Colonic mucosa (tissue), 4 donors: Measurements from ENCODE around the gene GATAD2B. TPM values are rescaled to one million over a fixed set of nuclear protein-coding genes. Genes with fewer than 3 reads are reported as not detected.

Experiments
- DNase-seq: peaks from one replicate; pipeline ENCODE4 v3.0.0-alpha.2; 2020
- H3K27ac ChIP-seq: fragments of 200-600 bp; one replicate; pipeline ENCODE4 v1.8.0; 2021
- H3K27me3 ChIP-seq: fragments of 200-600 bp; one replicate; pipeline ENCODE4 v1.8.0; 2021
- H3K36me3 ChIP-seq: fragments of 200-600 bp; one replicate; pipeline ENCODE4 v1.8.0; 2021
- H3K4me1 ChIP-seq: fragments of 200-600 bp; one replicate; pipeline ENCODE4 v1.8.0; 2021; ENCODE audit warnings: mild to moderate bottlenecking
- H3K4me3 ChIP-seq: fragments of 200-600 bp; one replicate; pipeline ENCODE4 v1.8.0; 2021
- H3K9ac ChIP-seq, 2 donors: one replicate each; pipeline ENCODE4 v1.7.0; 2013; ENCODE audit warnings: control low read depth in 2 of 2, low read depth in 2 of 2, low read length in 2 of 2
- H3K9me3 ChIP-seq: fragments of 200-600 bp; one replicate; pipeline ENCODE4 v1.8.0; 2021
- intact Hi-C: fragments of 100-400 bp; cut with DNase I; formaldehyde crosslinking; loops from one replicate; pipeline ENCODE4 v1.14.1; 2022
- total RNA-seq, 2 donors: library from RNA; stranded (reverse); fragmentation: NEBNext Ultra II Directional in 1 of 2; extraction: Animal tissue kit (Norgen Biotek cat#: 25700) in 1 of 2; gene quantifications; one replicate each; pipeline ENCODE4 v1.2.1, GENCODE V29; 2021
- TF ChIP-seq, protein P1 (sequence below): fragments of 200-600 bp; IDR thresholded peaks from one replicate; pipeline ENCODE4 v1.8.0; 2022; ENCODE audit warnings: antibody characterized with exemption, mild to moderate bottlenecking
- donor health status: healthy.
- donor health status: DM: no; HTN: no; CAD: no.
- donor health status: DM: no; HTN: no; CAD: no.

GATAD2B gene
- total RNA-seq, 2 donors from 2014 or later, result 32.5 to 36.5 TPM

DNA sequence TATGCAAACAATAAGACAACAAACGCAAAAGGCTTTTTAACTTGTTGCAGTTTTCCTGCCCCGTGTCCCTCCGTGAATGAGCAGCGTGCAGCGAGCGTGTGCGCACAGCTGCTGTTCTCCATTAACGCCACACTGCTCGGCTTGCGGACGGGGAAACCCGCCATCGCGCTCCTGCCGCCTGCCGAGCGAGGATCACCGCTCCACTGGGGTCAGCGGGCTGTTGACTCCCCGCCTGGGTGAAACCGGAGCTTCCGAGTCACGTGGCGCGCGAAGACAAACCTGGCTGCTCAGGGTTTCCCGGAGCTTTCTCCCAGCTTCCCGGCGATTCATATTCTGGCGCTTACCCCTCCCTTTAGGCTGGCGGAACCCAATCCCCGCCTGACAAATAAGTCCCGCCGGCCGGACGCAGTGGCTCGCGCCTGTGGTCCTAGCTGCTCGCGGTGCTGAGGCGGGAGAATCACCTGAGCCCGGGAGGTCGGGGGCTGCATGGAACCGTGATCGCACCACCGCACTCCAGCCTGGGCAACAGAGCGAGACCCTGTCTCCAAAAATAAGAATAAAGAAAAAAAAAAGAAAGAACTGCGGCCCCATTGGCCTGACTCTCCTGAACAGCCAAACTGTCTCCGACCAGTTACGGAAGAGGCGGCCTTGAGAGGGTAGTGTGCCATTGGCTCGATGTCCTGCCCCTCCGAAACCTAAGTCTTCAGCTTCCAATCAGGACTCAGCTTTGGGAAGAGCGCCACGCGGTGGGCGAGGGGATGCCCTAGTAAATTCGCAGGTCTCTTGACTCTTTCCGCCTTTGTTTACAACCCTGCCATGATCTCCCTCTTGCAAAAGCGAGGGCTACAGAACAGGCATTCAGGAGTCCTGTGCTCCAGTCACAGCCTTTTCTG is 44.6 kb upstream of the GATAD2B start, which contains the start of gene CREB3L4:
CREB3L4 (plus strand) TSS at position 796 of the 893 bp plus-strand sequence. CDS start 624 bp downstream, outside the sequence.
- Histone ChIP-seq H3K9ac (peak within 1 kb of the TSS; percentile 73 to 85), H3K27me3 (no peaks in the 10 kb centered on the region), H3K4me1 (peaks cover 10% of the 10 kb centered on the region), H3K36me3 (no peaks in the 10 kb centered on the region), H3K9me3 (no peaks in the 10 kb centered on the region), H3K4me3 (peak within 1 kb of the TSS; percentile 50), H3K27ac (peak within 1 kb of the TSS; percentile 98)
- DNase-seq, result peak; percentile 96
- intact Hi-C loops, result no loop called here
- TF ChIP-seq, protein P1, sequence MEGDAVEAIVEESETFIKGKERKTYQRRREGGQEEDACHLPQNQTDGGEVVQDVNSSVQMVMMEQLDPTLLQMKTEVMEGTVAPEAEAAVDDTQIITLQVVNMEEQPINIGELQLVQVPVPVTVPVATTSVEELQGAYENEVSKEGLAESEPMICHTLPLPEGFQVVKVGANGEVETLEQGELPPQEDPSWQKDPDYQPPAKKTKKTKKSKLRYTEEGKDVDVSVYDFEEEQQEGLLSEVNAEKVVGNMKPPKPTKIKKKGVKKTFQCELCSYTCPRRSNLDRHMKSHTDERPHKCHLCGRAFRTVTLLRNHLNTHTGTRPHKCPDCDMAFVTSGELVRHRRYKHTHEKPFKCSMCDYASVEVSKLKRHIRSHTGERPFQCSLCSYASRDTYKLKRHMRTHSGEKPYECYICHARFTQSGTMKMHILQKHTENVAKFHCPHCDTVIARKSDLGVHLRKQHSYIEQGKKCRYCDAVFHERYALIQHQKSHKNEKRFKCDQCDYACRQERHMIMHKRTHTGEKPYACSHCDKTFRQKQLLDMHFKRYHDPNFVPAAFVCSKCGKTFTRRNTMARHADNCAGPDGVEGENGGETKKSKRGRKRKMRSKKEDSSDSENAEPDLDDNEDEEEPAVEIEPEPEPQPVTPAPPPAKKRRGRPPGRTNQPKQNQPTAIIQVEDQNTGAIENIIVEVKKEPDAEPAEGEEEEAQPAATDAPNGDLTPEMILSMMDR, result no peak

DNA sequence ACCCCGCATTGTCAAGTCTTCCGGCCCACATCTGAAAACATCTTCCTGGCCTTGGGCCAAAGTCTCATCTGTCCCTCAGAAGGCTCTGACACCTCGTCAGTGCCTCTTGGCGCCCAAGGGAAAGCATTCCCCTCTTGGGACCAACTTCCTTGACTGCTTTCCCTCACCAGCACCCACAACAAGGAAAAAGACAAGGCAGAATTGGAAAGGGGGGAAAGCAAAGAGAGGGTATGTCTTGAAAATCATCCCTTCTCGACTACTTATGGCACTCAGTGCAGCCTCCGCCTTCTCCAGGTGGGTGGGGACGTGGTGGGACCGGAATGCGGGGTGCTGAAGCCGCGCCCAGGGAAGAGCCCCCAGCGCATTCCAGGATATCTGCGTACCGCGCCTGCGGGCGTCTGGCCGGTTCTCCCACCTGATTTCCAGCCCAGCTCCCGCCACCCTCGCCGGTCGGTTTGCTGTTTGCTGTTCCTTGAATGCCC is 41.1 kb upstream of the GATAD2B start:
- peaks cover 11% of the 10 kb centered on the region for H3K36me3 ChIP-seq
- H3K27me3 ChIP-seq, result no peaks in the 10 kb centered on the region
- intact Hi-C loops, result no loop called here
- DNase-seq, result peak; percentile 70
- peak overlapping the region; percentile 96 for H3K27ac ChIP-seq
- H3K4me3 ChIP-seq, result peak overlapping the region; percentile 63
- TF ChIP-seq, protein P1, result no peak
- H3K4me1 ChIP-seq, result peaks cover 22% of the 10 kb centered on the region
- H3K9ac ChIP-seq, result peak overlapping the region; percentile 60 to 99
- no peaks in the 10 kb centered on the region for H3K9me3 ChIP-seq

DNA sequence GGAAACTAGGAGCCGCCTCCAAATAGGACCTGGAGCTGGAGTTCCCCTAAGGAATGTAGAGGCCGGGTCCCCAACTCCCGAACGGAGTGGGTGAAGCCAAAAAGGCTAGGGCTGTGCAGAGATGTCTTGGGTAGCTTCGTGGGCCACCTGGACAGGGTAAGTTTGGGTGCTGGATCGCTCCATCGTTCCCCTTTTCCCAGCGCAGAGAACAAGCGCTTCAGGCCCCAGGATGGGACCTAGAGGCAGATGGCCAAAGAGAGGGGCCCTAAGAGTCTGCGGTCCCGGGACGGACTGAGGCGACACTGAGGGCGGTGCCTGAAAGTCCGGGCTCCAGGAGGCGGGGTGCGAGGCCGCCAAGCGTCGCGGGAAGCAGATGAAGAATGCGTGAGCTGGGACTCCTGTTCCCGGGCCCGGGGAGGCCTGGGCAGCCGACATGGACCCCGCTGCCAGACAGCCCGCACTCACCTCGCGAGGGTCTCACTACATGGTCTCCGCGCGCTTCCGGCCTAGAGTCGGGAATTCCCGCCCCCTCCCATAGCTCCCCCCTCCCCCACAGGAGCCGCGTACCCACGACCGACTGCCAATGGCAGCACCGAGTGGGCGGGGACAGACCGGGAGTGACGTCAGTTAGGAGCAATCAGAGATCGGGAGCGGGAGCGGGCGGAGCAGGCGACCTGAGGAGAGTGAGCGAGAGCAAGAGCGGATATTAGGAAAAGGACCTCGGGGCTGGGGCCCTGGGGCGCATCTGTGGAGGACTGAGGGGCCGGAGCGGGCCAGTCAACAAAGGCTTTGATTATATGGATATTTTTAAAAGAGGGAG is 40.5 kb upstream of the GATAD2B start, which contains the start of gene SLC39A1:
SLC39A1 (minus strand) TSS at position 508 of the 820 bp plus-strand sequence. CDS start 822 bp downstream, outside the sequence.
- no peaks in the 10 kb centered on the region for H3K9me3 ChIP-seq
- peak within 1 kb of the TSS; percentile 92 to 99 for H3K9ac ChIP-seq
- peak; percentile 100 for DNase-seq
- peaks cover 11% of the 10 kb centered on the region for H3K36me3 ChIP-seq
- intact Hi-C loops, result no loop called here
- no peaks in the 10 kb centered on the region for H3K27me3 ChIP-seq
- H3K4me1 ChIP-seq, result peaks cover 23% of the 10 kb centered on the region
- TF ChIP-seq, protein P1, result no peak
- H3K4me3 ChIP-seq, result peak within 1 kb of the TSS; percentile 63
- H3K27ac ChIP-seq, result peak within 1 kb of the TSS; percentile 96

DNA sequence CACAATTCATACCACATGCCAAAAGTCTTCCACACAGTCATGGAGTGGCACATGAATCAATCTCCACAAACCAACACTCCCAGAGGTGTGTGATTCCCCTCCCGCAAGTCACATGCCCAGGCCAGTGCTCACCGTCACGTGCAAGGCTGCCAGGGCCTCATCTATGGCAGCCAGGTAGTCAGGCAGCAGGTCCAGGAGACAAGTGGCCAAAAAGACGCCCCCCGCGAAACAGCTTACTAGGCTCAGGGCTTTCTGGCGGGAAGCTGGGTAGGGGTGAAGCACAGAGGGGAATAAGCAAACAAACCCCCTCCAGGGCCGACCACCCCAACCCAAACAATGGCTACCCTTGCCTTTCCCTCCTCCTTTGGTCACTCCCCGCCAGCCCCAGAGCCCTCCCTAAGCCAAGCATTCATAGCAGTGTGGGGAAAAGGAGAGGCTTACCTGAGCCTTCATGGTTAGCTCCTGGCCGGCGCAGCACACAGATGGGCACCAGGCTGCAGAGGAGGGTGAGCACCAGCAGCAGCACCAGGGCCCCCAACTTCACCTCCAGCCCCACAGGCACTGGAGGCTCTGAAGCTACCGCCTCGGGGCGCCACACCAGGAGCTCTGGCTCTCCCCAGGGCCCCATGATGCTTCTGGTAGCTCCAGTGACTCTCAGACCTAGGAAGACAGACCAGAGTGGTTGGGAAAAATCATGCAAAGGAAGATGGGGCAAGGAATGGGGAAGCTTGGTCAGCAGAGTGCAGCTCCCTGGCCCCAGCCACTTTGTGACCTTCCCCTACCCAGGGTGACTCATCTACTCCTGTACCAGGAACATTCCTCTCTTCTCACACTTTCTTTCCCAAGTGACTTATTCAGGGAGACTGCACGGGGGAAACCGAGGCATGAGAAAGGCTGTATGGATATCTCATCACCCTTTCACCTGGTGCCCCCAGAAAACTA is 39.6 kb upstream of the GATAD2B start:
- peaks cover 23% of the 10 kb centered on the region for H3K4me1 ChIP-seq

More for the DNA sequence above, 39.6 kb upstream of the GATAD2B start:
- Histone ChIP-seq H3K36me3 (peaks cover 11% of the 10 kb centered on the region), H3K9ac (peak overlapping the region; percentile 92 to 99), H3K9me3 (no peaks in the 10 kb centered on the region), H3K4me3 (peak overlapping the region; percentile 63), H3K27me3 (no peaks in the 10 kb centered on the region), H3K27ac (peak overlapping the region; percentile 96)
- DNase-seq, result peak; percentile 48
- intact Hi-C loops, result no loop called here
- TF ChIP-seq, protein P1, result no peak
